Activated gamma-delta T cell (primary cell): ENCODE measurements around the gene IL20RA.
"Not testable (repeated sequence)": the region's sequence is repeated elsewhere in the genome, so short reads cannot be mapped to it uniquely, and the experiment has no call there.

Experiments
- DNase-seq: peaks from one replicate; lab custom pipeline; 2025; lab: John Stamatoyannopoulos, UW

Gene IL20RA

GRCh38 chr6:136971609-136972008 is 73.2 kb downstream of the IL20RA start:
- DNase-seq = no peak

GRCh38 chr6:136969930-136970329 is 74.8 kb downstream of the IL20RA start:
- no peak for DNase-seq

GRCh38 chr6:136969433-136969832 is 75.3 kb downstream of the IL20RA start:
- no peak for DNase-seq

GRCh38 chr6:136968837-136969236 is 75.9 kb downstream of the IL20RA start:
- DNase-seq = no peak

- no peak for DNase-seq
Observed at GRCh38 chr6:136967876-136968752, 76.7 kb downstream of the IL20RA start.

- DNase-seq = no peak
Observed at GRCh38 chr6:136964398-136964797, 80.4 kb downstream of the IL20RA start.

- DNase-seq = no peak
Observed at GRCh38 chr6:136963259-136963658, 81.5 kb downstream of the IL20RA start.

GRCh38 chr6:136962661-136963060 is 82.1 kb downstream of the IL20RA start:
- DNase-seq = no peak

GRCh38 chr6:136961848-136962247 is 82.9 kb downstream of the IL20RA start:
- no peak for DNase-seq

GRCh38 chr6:136960781-136961180 is 84.0 kb downstream of the IL20RA start:
- DNase-seq = no peak

- not testable (repeated sequence) for DNase-seq
Observed at GRCh38 chr6:136959935-136960334, 84.8 kb downstream of the IL20RA start.

GRCh38 chr6:136959471-136959891 is 85.3 kb downstream of the IL20RA start:
- no peak for DNase-seq

- no peak for DNase-seq
Observed at GRCh38 chr6:136958168-136958567, 86.6 kb downstream of the IL20RA start.

- DNase-seq = no peak
Observed at GRCh38 chr6:136956590-136957544, 87.9 kb downstream of the IL20RA start.

- no peak for DNase-seq
Observed at GRCh38 chr6:136955123-136955522, 89.6 kb downstream of the IL20RA start.

- no peak for DNase-seq
Observed at GRCh38 chr6:136952714-136953260, 92.0 kb downstream of the IL20RA start.

GRCh38 chr6:136950436-136951126 is 94.2 kb downstream of the IL20RA start:
- DNase-seq = no peak
